ENCODE data around the gene GDA.
"Not testable (repeated sequence)": the region's sequence is repeated elsewhere in the genome, so short reads cannot be mapped to it uniquely, and the experiment has no call there.

GRCh38 chr9:72270359-72270758 lies 121.1 kb downstream of the GDA start:
- not testable (repeated sequence) for TF ChIP-seq CTCF, POLR2A (IDR thresholded peaks at IDR 0.05)
